ENCODE data around the gene ARHGEF28. TPM values are rescaled to one million over a fixed set of nuclear protein-coding genes. Genes with fewer than 3 reads are reported as not detected.

Gene ARHGEF28
- total and polyA plus RNA-seq, 10 of the 15 experiments (the other 5 are each of a cell fraction or from before 2014, with no cell fraction given): 0.10 to 0.72 (median 0.22) TPM; not detected in 2

DNA sequence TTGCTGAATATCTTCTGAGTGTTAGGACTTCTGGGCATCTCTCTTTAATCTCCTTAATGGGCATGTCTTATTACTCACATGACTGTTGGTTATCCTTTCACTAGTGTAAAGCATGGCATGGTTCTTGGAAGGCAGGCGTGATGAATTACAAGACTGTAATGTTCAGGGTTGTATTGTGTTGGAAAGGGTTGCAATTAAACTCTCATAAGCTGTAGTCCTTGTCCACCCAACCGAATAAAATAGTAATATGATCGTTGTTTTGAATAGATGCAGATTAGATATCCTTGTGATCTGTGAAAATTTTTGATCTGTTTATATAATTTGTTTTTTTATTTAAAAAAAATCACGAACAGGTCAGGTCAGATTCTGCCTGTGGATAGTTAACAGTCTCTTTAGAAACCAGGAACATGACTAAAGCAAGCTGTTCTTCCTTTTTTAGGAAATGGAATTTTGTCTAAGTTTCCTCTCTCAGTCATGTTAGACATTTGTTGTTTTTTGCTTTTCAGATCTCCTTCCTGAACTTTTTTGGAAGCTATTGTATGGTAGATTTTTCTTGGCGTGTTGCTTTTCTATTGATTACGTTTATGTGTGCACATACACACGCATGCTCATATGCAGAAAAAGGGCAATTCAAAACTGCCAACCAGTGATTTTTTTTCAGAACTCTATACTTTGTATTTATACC is 121.8 kb downstream of the ARHGEF28 start:
- in situ Hi-C loops (cut with MboI): no loop called here
- ChIA-PET RAD21 (ENCODE audit: unreplicated experiment) (interaction anchor here (1.2 to 1.6 kb wide), 2 partner anchors 21 to 45 kb away, joined by 3 read pairs; no protein-coding TSS in a partner anchor), POLR2A (no interaction called here), CTCF (interaction anchor here (0.9 to 1.0 kb wide), 2 partner anchors 10 to 26 kb away, joined by 3 to 5 read pairs; no protein-coding TSS in a partner anchor), SMC1A (ENCODE audit: uncharacterized antibody, unreplicated experiment) (interaction anchor here (0.9 to 2.1 kb wide), 9 partner anchors 10 to 107 kb away, joined by 3 to 6 read pairs (median 4); no protein-coding TSS in a partner anchor)
- FAIRE-seq: no peak
- intact Hi-C loops (cut with micrococcal nuclease; ENCODE audit: unreplicated experiment): no loop called here
- Histone ChIP-seq H3K9me3 (replicated peaks; ENCODE audit: control insufficient read depth, insufficient read depth, low read length) (no peaks in the 10 kb centered on the region), H3K27ac (ENCODE audit: control insufficient read depth, insufficient read depth) (no peak overlapping the region), H3K36me3 (ENCODE audit: control insufficient read depth in 2 of 2, insufficient read depth in 2 of 2, low read length in 1 of 2) (no peaks in the 10 kb centered on the region), H3K79me2 (ENCODE audit: control insufficient read depth, insufficient read depth, low read length) (no peaks in the 10 kb centered on the region), H3K4me3 (no peak overlapping the region), H3K9ac (ENCODE audit: control insufficient read depth, insufficient read depth, low read length) (no peak overlapping the region), H3K27me3 (replicated peaks in 1 of 2; ENCODE audit: control insufficient read depth in 2 of 2, insufficient read depth in 2 of 2, low read length in 1 of 2) (peaks cover 0 to 4% of the 10 kb centered on the region in 2 experiments; a peak in 2 of 4 replicates), H2AFZ (ENCODE audit: control insufficient read depth, low read depth, low read length) (no peak overlapping the region), H4K20me1 (ENCODE audit: control insufficient read depth, insufficient read depth) (no peaks in the 10 kb centered on the region), H3K4me1 (ENCODE audit: control insufficient read depth, insufficient read depth, low read length) (peaks cover 3% of the 10 kb centered on the region; the same call in 1 of the 2 replicates), H3K4me2 (ENCODE audit: control insufficient read depth, insufficient read depth) (no peak overlapping the region)
- TF ChIP-seq SIX5 (IDR thresholded peaks at IDR 0.05; ENCODE audit: low read depth, low read length, severe bottlenecking) (no peak), TCF3 (IDR thresholded peaks at IDR 0.05; ENCODE audit: borderline replicate concordance, insufficient read depth, low read depth, low read length) (no peak), SUZ12 (IDR thresholded peaks at IDR 0.05; ENCODE audit: unreplicated experiment) (no peak), RB1 (IDR thresholded peaks at IDR 0.05; ENCODE audit: borderline replicate concordance) (no peak), FOS (IDR thresholded peaks at IDR 0.05; ENCODE audit: borderline replicate concordance, extremely low read depth, insufficient read length) (no peak), BACH1 (IDR thresholded peaks at IDR 0.05; ENCODE audit: borderline replicate concordance) (no peak), RBBP5 (conservative IDR thresholded peaks at IDR 0.05) (no peak), KLF5 (IDR thresholded peaks at IDR 0.05; ENCODE audit: partially characterized antibody) (no peak), SRF (IDR thresholded peaks at IDR 0.05; ENCODE audit: low read depth in 2 of 2, low read length in 2 of 2) (no peak), WRNIP1 (IDR thresholded peaks at IDR 0.05; ENCODE audit: borderline replicate concordance, low read depth, low read length) (no peak), ASH2L (IDR thresholded peaks at IDR 0.05; ENCODE audit: borderline replicate concordance, low read depth) (no peak), MTA2 (IDR thresholded peaks at IDR 0.05; ENCODE audit: low read depth) (no peak), TBL1XR1 (IDR thresholded peaks at IDR 0.05; ENCODE audit: low read depth, low read length) (no peak), CHD4 (IDR thresholded peaks at IDR 0.05) (no peak), PKNOX1 (IDR thresholded peaks at IDR 0.05) (no peak), POLR2A (IDR thresholded peaks at IDR 0.05; ENCODE audit: low read depth, low read length) (no peak), EED (IDR thresholded peaks at IDR 0.05; ENCODE audit: low read depth) (no peak)
- TF ChIP-seq, protein P1, sequence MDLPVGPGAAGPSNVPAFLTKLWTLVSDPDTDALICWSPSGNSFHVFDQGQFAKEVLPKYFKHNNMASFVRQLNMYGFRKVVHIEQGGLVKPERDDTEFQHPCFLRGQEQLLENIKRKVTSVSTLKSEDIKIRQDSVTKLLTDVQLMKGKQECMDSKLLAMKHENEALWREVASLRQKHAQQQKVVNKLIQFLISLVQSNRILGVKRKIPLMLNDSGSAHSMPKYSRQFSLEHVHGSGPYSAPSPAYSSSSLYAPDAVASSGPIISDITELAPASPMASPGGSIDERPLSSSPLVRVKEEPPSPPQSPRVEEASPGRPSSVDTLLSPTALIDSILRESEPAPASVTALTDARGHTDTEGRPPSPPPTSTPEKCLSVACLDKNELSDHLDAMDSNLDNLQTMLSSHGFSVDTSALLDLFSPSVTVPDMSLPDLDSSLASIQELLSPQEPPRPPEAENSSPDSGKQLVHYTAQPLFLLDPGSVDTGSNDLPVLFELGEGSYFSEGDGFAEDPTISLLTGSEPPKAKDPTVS (IDR thresholded peaks at IDR 0.05; ENCODE audit: low read depth, low read length): no peak
- TF ChIP-seq, protein P2, sequence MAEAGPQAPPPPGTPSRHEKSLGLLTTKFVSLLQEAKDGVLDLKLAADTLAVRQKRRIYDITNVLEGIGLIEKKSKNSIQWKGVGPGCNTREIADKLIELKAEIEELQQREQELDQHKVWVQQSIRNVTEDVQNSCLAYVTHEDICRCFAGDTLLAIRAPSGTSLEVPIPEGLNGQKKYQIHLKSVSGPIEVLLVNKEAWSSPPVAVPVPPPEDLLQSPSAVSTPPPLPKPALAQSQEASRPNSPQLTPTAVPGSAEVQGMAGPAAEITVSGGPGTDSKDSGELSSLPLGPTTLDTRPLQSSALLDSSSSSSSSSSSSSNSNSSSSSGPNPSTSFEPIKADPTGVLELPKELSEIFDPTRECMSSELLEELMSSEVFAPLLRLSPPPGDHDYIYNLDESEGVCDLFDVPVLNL (IDR thresholded peaks at IDR 0.05; ENCODE audit: low read depth, low read length): no peak
- TF ChIP-seq, protein P3, sequence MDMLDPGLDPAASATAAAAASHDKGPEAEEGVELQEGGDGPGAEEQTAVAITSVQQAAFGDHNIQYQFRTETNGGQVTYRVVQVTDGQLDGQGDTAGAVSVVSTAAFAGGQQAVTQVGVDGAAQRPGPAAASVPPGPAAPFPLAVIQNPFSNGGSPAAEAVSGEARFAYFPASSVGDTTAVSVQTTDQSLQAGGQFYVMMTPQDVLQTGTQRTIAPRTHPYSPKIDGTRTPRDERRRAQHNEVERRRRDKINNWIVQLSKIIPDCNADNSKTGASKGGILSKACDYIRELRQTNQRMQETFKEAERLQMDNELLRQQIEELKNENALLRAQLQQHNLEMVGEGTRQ (IDR thresholded peaks at IDR 0.05; ENCODE audit: borderline replicate concordance, low read depth, low read length): no peak
- BruUV-seq (replicated peaks): no TSS peak
- WGBS (ENCODE audit: insufficient coverage, insufficient replicate concordance, low lambda C conversion rate, missing lambda C conversion rate): 40% methylated on average over 7 of the region's 7 CpGs
- no peak for DNase-seq (ENCODE audit: low read depth, low spot score)
- ATAC-seq: no peak

Data from GM12878 (cell line).